GM23338 (cell line): ENCODE results near the gene RAB40C. TPM values are rescaled to one million over a fixed set of nuclear protein-coding genes. Genes with fewer than 3 reads are reported as not detected.

ENCODE experiments used
- ATAC-seq: fragments of 200-7000 bp; cut with Tn5 transposase; 3 replicates; pipeline ENCODE4 v1.9.1; 2020
- DNase-seq: peaks from one replicate; pipeline ENCODE4 v3.0.0-alpha.2; 2015; ENCODE audit warnings: low spot score
- H2AFZ ChIP-seq: fragments of 200-600 bp; sonication (generic); 2 replicates; pipeline ENCODE4 v1.8.0; 2016; ENCODE audit warnings: antibody characterized with exemption, mild to moderate bottlenecking, moderate library complexity
- H3F3A ChIP-seq: fragments of 200-600 bp; sonication (generic); replicated peaks from 2 replicates; pipeline ENCODE4 v1.8.0; 2017; ENCODE audit warnings: antibody characterized with exemption, mixed run types, low read depth
- H3K27ac ChIP-seq: fragments of 200-600 bp; sonication (generic); 2 replicates; pipeline ENCODE4 v1.6.1; 2016; ENCODE audit warnings: low read depth
- H3K27me3 ChIP-seq: fragments of 200-600 bp; sonication (generic); 2 replicates; pipeline ENCODE4 v1.8.0; 2016; ENCODE audit warnings: mild to moderate bottlenecking, mixed run types, moderate library complexity; ENCODE audit not compliant: insufficient read depth
- H3K36me3 ChIP-seq: fragments of 200-600 bp; sonication (generic); 2 replicates; pipeline ENCODE4 v1.8.0; 2016; ENCODE audit warnings: mild to moderate bottlenecking; ENCODE audit not compliant: insufficient read depth
- H3K4me1 ChIP-seq: fragments of 200-600 bp; sonication (generic); 2 replicates; pipeline ENCODE4 v1.8.0; 2016; ENCODE audit warnings: mild to moderate bottlenecking, moderate library complexity; ENCODE audit not compliant: insufficient read depth
- H3K4me2 ChIP-seq: fragments of 200-600 bp; sonication (generic); 2 replicates; pipeline ENCODE4 v1.7.1; 2017; ENCODE audit warnings: mixed run types
- H3K4me3 ChIP-seq: fragments of 200-600 bp; sonication (generic); 2 replicates; pipeline ENCODE4 v1.6.1; 2016; ENCODE audit warnings: mixed run types
- H3K79me2 ChIP-seq: fragments of 200-600 bp; sonication (generic); replicated peaks from 2 replicates; pipeline ENCODE4 v1.8.0; 2017; ENCODE audit warnings: mild to moderate bottlenecking; ENCODE audit not compliant: insufficient read depth
- H3K9me2 ChIP-seq: fragments of 200-600 bp; sonication (generic); 2 replicates; pipeline ENCODE4 v1.8.0; 2017; ENCODE audit not compliant: insufficient read depth
- H4K20me1 ChIP-seq: fragments of 200-600 bp; sonication (generic); replicated peaks from 2 replicates; pipeline ENCODE4 v1.8.0; 2017; ENCODE audit warnings: mild to moderate bottlenecking; ENCODE audit not compliant: insufficient read depth
- H3K27ac Mint-ChIP-seq: 2 replicates; pipeline ENCODE4 v1.8.0; 2020; ENCODE audit warnings: inconsistent platforms, mild to moderate bottlenecking, moderate library complexity, mixed read lengths
- H3K27me3 Mint-ChIP-seq: 3 replicates; pipeline ENCODE4 v1.8.0; 2022; ENCODE audit warnings: low read depth, mild to moderate bottlenecking, moderate library complexity, mixed read lengths, inconsistent platforms; ENCODE audit not compliant: insufficient read depth, poor library complexity
- H3K36me3 Mint-ChIP-seq: 3 replicates; pipeline ENCODE4 v1.8.0; 2021; ENCODE audit warnings: low read depth, mild to moderate bottlenecking, inconsistent platforms, moderate library complexity, mixed read lengths
- H3K4me1 Mint-ChIP-seq: 3 replicates; pipeline ENCODE4 v1.8.0; 2020; ENCODE audit warnings: mild to moderate bottlenecking, inconsistent platforms, mixed read lengths
- H3K4me3 Mint-ChIP-seq: 3 replicates; pipeline ENCODE4 v1.8.0; 2021; ENCODE audit warnings: moderate library complexity, mild to moderate bottlenecking, inconsistent platforms, mixed read lengths
- H3K9me3 Mint-ChIP-seq: 3 replicates; pipeline ENCODE4 v1.8.0; 2020; ENCODE audit warnings: moderate library complexity, mild to moderate bottlenecking, inconsistent platforms, mixed read lengths
- CREB1 ChIP-seq: fragments of 250-450 bp; sonication (Bioruptor Pico); IDR thresholded peaks from 2 replicates; pipeline ENCODE4 v1.5.0; 2020; ENCODE audit warnings: low read depth, mild to moderate bottlenecking, moderate library complexity
- POLR2AphosphoS5 ChIP-seq: IDR thresholded peaks from 2 replicates; pipeline ENCODE4 v1.6.1; 2016; ENCODE audit warnings: antibody characterized with exemption, low read depth
- STAT1 ChIP-seq: IDR thresholded peaks from one replicate; pipeline ENCODE4 v1.6.1; 2016; ENCODE audit warnings: antibody characterized with exemption; ENCODE audit not compliant: unreplicated experiment
- ZNF114 ChIP-seq: fragments of 250-450 bp; sonication (Bioruptor Pico); IDR thresholded peaks from 2 replicates; pipeline ENCODE4 v1.5.0; 2020; ENCODE audit warnings: mild to moderate bottlenecking, moderate library complexity
- ZNF331 ChIP-seq: fragments of 250-450 bp; sonication (Bioruptor Pico); IDR thresholded peaks from 2 replicates; pipeline ENCODE4 v1.5.0; 2020; ENCODE audit warnings: low read depth, mild to moderate bottlenecking, moderate library complexity
- polyA plus RNA-seq: library from polyadenylated mRNA; unstranded; fragments of >200 nt; fragmentation: Nextera tagmentation; extraction: Ambion mirVana; gene quantifications from 2 replicates; pipeline ENCODE4 v1.2.1, GENCODE V29; 2016
- total RNA-seq: library from RNA; depleted of rRNA; stranded (reverse); fragments of >200 nt; shearing (Covaris generic); gene quantifications from 2 replicates; pipeline ENCODE4 v1.2.3, GENCODE V29; 2014
- TF ChIP-seq, protein P1 (sequence below): IDR thresholded peaks from one replicate; pipeline ENCODE4 v1.6.1; 2018; ENCODE audit warnings: antibody characterized with exemption; ENCODE audit not compliant: unreplicated experiment
- TF ChIP-seq, protein P2 (sequence below): IDR thresholded peaks from 2 replicates; pipeline ENCODE4 v1.6.1; 2016; ENCODE audit warnings: antibody characterized with exemption

Gene RAB40C
- total and polyA plus RNA-seq, 2 experiments from 2014 or later = 11.2 to 24.6 TPM

DNA sequence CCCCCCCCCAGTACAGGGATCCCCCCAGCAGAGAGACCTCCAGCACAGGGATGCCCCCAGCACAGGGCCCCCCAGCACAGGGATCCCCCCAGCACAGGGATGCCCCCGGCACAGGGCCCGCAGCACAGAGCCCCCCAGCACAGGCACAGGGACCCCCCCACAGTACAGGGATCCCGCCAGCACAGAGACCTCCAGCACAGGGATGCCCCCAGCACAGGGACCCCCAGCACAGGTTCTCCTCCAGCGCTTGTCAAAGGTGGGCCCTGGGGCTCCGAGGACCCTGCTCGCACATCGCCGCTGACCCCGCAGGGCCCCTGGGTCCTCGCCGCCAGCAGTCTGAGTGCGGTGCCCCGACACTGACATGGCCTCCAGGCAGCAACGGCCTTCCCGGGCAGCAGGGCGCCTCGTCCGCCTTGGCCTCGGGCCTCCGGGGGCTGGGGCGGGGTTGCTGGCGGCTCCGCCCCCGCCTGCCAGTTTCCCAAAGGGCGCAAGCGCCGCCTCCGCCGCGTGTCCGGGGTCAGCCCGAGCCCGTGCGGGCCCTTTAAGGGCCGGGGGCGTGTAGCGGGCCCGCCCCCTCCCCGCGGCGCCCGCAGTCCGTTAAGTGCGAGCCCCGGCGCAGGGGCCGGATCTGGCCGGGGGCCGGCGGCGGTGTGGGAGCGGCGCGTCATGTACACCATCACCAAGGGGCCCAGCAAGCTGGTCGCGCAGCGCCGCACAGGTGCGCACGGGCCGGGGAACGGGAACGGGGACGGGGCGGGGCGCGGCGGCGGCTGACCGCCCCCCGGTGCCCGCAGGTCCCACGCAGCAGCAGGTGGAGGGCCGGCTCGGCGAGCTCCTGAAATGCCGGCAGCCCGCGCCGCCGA is 51.7 kb downstream of the RAB40C start, which contains the start of gene MCRIP2:
Gene MCRIP2 (plus strand): TSS at position 503 of the 863 bp plus-strand sequence. CDS start 164 bp downstream, at position 667.
- H3K27ac Mint-ChIP-seq = no peak within 1 kb of the TSS
- no peaks in the 10 kb centered on the region for H3K36me3 Mint-ChIP-seq
- Histone ChIP-seq H3K4me1 (peaks cover 24% of the 10 kb centered on the region), H3K79me2 (peaks cover 17% of the 10 kb centered on the region; the same call in 1 of the 2 replicates), H3K4me2 (peak within 1 kb of the TSS; percentile 80), H3K9me2 (no peaks in the 10 kb centered on the region), H3K27ac (no peak within 1 kb of the TSS), H3K36me3 (no peaks in the 10 kb centered on the region), H3K4me3 (peak within 1 kb of the TSS; percentile 74), H4K20me1 (no peaks in the 10 kb centered on the region; the same call in 1 of the 2 replicates), H3K27me3 (no peaks in the 10 kb centered on the region), H2AFZ (peak within 1 kb of the TSS; percentile 18), H3F3A (0 out of 2 replicates have a peak, but pooled peaks cover 6% of the 10 kb centered on the region)
- DNase-seq (peak; percentile 92), ATAC-seq (peak; percentile 52)
- H3K9me3 Mint-ChIP-seq = peaks cover 2% of the 10 kb centered on the region; the same call in 2 of the 3 replicates
- peaks cover 23% of the 10 kb centered on the region for H3K4me1 Mint-ChIP-seq
- peak within 1 kb of the TSS; percentile 75 for H3K4me3 Mint-ChIP-seq
- peaks cover 11% of the 10 kb centered on the region for H3K27me3 Mint-ChIP-seq
- TF ChIP-seq ZNF114 = no peak
- peak; percentile 85 for TF ChIP-seq POLR2AphosphoS5

DNA sequence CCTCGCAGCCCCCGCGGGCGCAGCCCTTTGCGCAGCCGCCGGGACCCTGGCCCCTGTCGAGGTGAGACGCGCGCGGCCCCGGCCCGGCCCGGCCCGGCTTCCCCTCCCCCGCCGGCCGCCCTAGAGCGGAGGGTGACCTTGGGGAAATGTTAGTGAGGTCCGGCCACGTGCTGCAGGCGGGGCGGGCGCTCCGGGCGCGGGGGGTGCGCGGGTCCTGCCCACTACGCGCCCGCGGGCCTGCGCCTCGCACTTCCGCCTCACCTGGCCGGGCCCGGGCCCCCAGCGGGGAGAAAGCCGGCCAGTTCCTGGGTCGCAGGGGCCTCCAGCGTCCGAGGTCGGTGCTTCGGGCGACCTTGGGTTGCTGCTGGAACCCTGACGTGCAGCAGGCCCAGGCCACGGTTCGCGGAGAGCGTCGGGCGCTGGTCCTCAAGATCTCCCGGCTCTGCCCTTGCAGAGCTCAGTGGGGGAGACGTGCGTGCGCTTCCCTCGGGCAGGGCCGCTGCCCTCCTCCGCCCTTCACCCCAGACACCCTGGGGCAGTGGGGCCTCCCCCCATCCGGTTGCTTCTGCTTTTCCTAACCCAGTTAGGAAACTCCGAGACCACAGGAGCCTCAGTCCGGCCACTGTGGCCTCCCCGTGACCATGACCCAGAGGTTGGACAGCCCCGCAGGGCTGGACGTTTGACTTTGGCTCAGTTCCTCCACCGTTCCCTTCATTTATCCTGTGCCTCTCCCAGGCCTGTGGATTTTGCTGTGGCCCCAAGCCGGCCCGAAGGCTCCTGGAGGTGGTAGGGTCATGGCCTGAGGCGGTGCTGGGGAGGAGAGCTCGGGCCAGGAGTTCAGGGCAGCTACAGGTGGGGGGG is 52.6 kb downstream of the RAB40C start:
- Mint-ChIP-seq H3K9me3 (no peaks in the 10 kb centered on the region), H3K36me3 (no peaks in the 10 kb centered on the region), H3K27me3 (peaks cover 8% of the 10 kb centered on the region), H3K4me1 (peaks cover 21% of the 10 kb centered on the region; the same call in 2 of the 3 replicates), H3K27ac (no peak overlapping the region), H3K4me3 (peak overlapping the region; percentile 75)
- DNase-seq (peak; percentile 63), ATAC-seq (peak; percentile 7)
- H3K27me3 ChIP-seq = no peaks in the 10 kb centered on the region
- H3K4me2 ChIP-seq = peak overlapping the region; percentile 80
- peak overlapping the region; percentile 18; the same call in 1 of the 2 replicates for H2AFZ ChIP-seq
- H3K27ac ChIP-seq = no peak overlapping the region
- H3K9me2 ChIP-seq = no peaks in the 10 kb centered on the region
- peaks cover 17% of the 10 kb centered on the region; the same call in 1 of the 2 replicates for H3K79me2 ChIP-seq
- 0 out of 2 replicates have a peak, but pooled peaks cover 4% of the 10 kb centered on the region for H3F3A ChIP-seq
- no peaks in the 10 kb centered on the region; the same call in 1 of the 2 replicates for H4K20me1 ChIP-seq
- H3K4me3 ChIP-seq = peak overlapping the region; percentile 74
- no peaks in the 10 kb centered on the region for H3K36me3 ChIP-seq
- peaks cover 22% of the 10 kb centered on the region for H3K4me1 ChIP-seq
- TF ChIP-seq STAT1 (no peak), ZNF114 (no peak), CREB1 (CRISPR knock-in tag) (no peak), ZNF331 (CRISPR knock-in tag) (no peak), POLR2AphosphoS5 (no peak)
- TF ChIP-seq, protein P1, sequence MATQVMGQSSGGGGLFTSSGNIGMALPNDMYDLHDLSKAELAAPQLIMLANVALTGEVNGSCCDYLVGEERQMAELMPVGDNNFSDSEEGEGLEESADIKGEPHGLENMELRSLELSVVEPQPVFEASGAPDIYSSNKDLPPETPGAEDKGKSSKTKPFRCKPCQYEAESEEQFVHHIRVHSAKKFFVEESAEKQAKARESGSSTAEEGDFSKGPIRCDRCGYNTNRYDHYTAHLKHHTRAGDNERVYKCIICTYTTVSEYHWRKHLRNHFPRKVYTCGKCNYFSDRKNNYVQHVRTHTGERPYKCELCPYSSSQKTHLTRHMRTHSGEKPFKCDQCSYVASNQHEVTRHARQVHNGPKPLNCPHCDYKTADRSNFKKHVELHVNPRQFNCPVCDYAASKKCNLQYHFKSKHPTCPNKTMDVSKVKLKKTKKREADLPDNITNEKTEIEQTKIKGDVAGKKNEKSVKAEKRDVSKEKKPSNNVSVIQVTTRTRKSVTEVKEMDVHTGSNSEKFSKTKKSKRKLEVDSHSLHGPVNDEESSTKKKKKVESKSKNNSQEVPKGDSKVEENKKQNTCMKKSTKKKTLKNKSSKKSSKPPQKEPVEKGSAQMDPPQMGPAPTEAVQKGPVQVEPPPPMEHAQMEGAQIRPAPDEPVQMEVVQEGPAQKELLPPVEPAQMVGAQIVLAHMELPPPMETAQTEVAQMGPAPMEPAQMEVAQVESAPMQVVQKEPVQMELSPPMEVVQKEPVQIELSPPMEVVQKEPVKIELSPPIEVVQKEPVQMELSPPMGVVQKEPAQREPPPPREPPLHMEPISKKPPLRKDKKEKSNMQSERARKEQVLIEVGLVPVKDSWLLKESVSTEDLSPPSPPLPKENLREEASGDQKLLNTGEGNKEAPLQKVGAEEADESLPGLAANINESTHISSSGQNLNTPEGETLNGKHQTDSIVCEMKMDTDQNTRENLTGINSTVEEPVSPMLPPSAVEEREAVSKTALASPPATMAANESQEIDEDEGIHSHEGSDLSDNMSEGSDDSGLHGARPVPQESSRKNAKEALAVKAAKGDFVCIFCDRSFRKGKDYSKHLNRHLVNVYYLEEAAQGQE = no peak
- TF ChIP-seq, protein P2, sequence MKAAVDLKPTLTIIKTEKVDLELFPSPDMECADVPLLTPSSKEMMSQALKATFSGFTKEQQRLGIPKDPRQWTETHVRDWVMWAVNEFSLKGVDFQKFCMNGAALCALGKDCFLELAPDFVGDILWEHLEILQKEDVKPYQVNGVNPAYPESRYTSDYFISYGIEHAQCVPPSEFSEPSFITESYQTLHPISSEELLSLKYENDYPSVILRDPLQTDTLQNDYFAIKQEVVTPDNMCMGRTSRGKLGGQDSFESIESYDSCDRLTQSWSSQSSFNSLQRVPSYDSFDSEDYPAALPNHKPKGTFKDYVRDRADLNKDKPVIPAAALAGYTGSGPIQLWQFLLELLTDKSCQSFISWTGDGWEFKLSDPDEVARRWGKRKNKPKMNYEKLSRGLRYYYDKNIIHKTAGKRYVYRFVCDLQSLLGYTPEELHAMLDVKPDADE = no peak
